Activated B cell treated with CpG ODN at 0.5 μM for 24 hours (primary cell): ENCODE results near the gene PLN. TPM values are rescaled to one million over a fixed set of nuclear protein-coding genes. Genes with fewer than 3 reads are reported as not detected.

Source experiments
- ATAC-seq: fragments of 200-7000 bp; cut with Tn5 transposase; one replicate; pipeline ENCODE4 v1.10.0; 2021; ENCODE audit warnings: low read depth, mild to moderate bottlenecking, moderate library complexity
- CTCF ChIA-PET: fragments of 350-600 bp; sonication (Branson Sonifier 250); formaldehyde crosslinking; loops from one replicate; lab custom pipeline; 2021; ENCODE audit warnings: antibody characterized with exemption; lab: Charles Lee
- POLR2A ChIA-PET: fragments of 350-600 bp; sonication (Branson Sonifier 250); formaldehyde crosslinking; loops from one replicate; lab custom pipeline; 2021; ENCODE audit warnings: antibody characterized with exemption; lab: Charles Lee
- DNase-seq: peaks from one replicate; pipeline ENCODE4 v3.0.0; 2022
- H3K27ac Mint-ChIP-seq: one replicate; pipeline ENCODE4 v1.8.0; 2020; ENCODE audit warnings: mixed read lengths
- H3K27me3 Mint-ChIP-seq: one replicate; pipeline ENCODE4 v1.8.0; 2021; ENCODE audit warnings: mixed read lengths
- H3K36me3 Mint-ChIP-seq: one replicate; pipeline ENCODE4 v1.8.0; 2021; ENCODE audit warnings: low read depth, mixed read lengths
- H3K4me1 Mint-ChIP-seq: one replicate; pipeline ENCODE4 v1.8.0; 2021; ENCODE audit warnings: mixed read lengths
- H3K4me3 Mint-ChIP-seq: one replicate; pipeline ENCODE4 v1.8.0; 2020; ENCODE audit warnings: mild to moderate bottlenecking, mixed read lengths
- H3K9me3 Mint-ChIP-seq: one replicate; pipeline ENCODE4 v1.8.0; 2020; ENCODE audit warnings: mixed read lengths
- intact Hi-C: fragments of 100-400 bp; cut with micrococcal nuclease; formaldehyde crosslinking; loops from one replicate; pipeline ENCODE4 v1.15.1; 2024
- total RNA-seq: library from RNA; stranded (reverse); gene quantifications from 2 replicates; pipeline ENCODE4 v1.2.3, GENCODE V29; 2022
- TF ChIP-seq, protein P1 (sequence below): fragments of 200-600 bp; IDR thresholded peaks from one replicate; pipeline ENCODE4 v1.8.0; 2022; ENCODE audit warnings: antibody characterized with exemption, mild to moderate bottlenecking

Gene PLN
- total RNA-seq, 1 donor from 2014 or later = not detected

DNA sequence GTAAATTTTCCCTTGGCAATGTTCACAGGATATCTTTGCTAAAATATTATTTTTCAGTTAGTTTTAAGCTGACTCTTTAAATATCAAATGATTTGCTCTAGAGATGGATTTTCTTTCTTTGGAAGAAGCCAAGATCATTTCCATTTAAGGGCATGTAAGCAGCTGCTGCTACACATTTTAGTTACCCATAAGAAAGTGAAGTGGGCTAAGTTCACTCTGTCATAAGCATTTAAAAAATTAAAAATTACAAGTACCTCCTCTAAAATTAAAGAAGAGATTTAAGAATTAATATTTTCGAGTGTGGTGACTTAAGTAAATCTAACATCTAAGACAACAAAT lies 1.2 kb upstream of the PLN start:
- Mint-ChIP-seq H3K4me1 (no peaks in the 10 kb centered on the region), H3K9me3 (no peaks in the 10 kb centered on the region), H3K36me3 (no peaks in the 10 kb centered on the region), H3K4me3 (no peak overlapping the region), H3K27ac (no peak overlapping the region), H3K27me3 (no peaks in the 10 kb centered on the region)
- DNase-seq (no peak), ATAC-seq (no peak)
- POLR2A ChIA-PET = no interaction called here
- CTCF ChIA-PET = no interaction called here
- TF ChIP-seq, protein P1, sequence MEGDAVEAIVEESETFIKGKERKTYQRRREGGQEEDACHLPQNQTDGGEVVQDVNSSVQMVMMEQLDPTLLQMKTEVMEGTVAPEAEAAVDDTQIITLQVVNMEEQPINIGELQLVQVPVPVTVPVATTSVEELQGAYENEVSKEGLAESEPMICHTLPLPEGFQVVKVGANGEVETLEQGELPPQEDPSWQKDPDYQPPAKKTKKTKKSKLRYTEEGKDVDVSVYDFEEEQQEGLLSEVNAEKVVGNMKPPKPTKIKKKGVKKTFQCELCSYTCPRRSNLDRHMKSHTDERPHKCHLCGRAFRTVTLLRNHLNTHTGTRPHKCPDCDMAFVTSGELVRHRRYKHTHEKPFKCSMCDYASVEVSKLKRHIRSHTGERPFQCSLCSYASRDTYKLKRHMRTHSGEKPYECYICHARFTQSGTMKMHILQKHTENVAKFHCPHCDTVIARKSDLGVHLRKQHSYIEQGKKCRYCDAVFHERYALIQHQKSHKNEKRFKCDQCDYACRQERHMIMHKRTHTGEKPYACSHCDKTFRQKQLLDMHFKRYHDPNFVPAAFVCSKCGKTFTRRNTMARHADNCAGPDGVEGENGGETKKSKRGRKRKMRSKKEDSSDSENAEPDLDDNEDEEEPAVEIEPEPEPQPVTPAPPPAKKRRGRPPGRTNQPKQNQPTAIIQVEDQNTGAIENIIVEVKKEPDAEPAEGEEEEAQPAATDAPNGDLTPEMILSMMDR = no peak
- intact Hi-C loops = no loop called here

GRCh38 chr6:118548613-118549012 lies 517 bp downstream of the PLN start:
- ChIA-PET POLR2A (no interaction called here), CTCF (no interaction called here)

GRCh38 chr6:118551063-118552053 lies 3.3 kb downstream of the PLN start:
- H3K27ac Mint-ChIP-seq = no peak overlapping the region
- peak; percentile 57 for ATAC-seq
- no peak for DNase-seq
- H3K9me3 Mint-ChIP-seq = no peaks in the 10 kb centered on the region
- H3K27me3 Mint-ChIP-seq = no peaks in the 10 kb centered on the region
- POLR2A ChIA-PET = no interaction called here
- no peak overlapping the region for H3K4me3 Mint-ChIP-seq
- CTCF ChIA-PET = no interaction called here
- no peaks in the 10 kb centered on the region for H3K4me1 Mint-ChIP-seq
- TF ChIP-seq, protein P1 = no peak
- H3K36me3 Mint-ChIP-seq = peaks cover 4% of the 10 kb centered on the region
- intact Hi-C loops = loop anchor here (1.0 to 10.0 kb wide), 5 partner anchors 267 to 1205 kb away; partner anchors contain the start of gene GOPC

More at GRCh38 chr6:118548613-118549012, 517 bp downstream of the PLN start:
- Mint-ChIP-seq H3K9me3 (no peaks in the 10 kb centered on the region), H3K4me1 (no peaks in the 10 kb centered on the region), H3K36me3 (no peaks in the 10 kb centered on the region), H3K27ac (no peak overlapping the region), H3K4me3 (no peak overlapping the region), H3K27me3 (no peaks in the 10 kb centered on the region)
- TF ChIP-seq, protein P1 = no peak
- intact Hi-C loops = no loop called here
- DNase-seq (no peak), ATAC-seq (no peak)

DNA sequence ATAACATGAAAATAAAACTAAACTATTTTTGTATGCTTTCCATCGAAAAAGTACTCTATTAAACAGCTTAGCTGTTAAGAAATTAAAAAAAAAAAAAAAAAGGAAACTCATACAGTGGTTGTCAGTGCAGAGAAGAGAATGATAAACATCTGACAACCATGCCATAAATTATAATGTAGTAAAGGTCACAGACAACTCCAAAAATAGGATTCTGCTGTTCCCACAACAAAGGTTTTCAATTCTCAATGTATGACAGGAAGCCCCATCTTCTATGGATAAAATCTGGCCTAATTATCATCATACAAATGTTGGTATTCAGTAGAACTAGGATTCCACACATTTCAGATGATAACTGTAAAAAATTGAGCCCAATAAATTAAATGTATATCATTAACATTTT lies 5.0 kb downstream of the PLN start:
- CTCF ChIA-PET = interaction anchor here (0.7 to 0.8 kb wide), 3 partner anchors 13 to 930 kb away, joined by 3 to 4 read pairs (median 3); no protein-coding TSS in a partner anchor
- Mint-ChIP-seq H3K36me3 (peaks cover 4% of the 10 kb centered on the region), H3K4me3 (no peak overlapping the region), H3K4me1 (no peaks in the 10 kb centered on the region), H3K27me3 (no peaks in the 10 kb centered on the region), H3K9me3 (no peaks in the 10 kb centered on the region), H3K27ac (no peak overlapping the region)
- POLR2A ChIA-PET = no interaction called here
- DNase-seq = no peak
- intact Hi-C loops = loop anchor here (10.0 kb wide), 1 partner anchor 948 kb away; the partner anchor contains the start of gene GOPC
- ATAC-seq = no peak
- TF ChIP-seq, protein P1 = no peak

- no peak overlapping the region for H3K4me3 Mint-ChIP-seq
- ATAC-seq = no peak
- intact Hi-C loops = loop anchor here (10.0 kb wide), 1 partner anchor 950 kb away; the partner anchor contains the start of gene GOPC
- ChIA-PET POLR2A (no interaction called here), CTCF (interaction anchor here (1.5 kb wide), 1 partner anchor 246 kb away, joined by 4 read pairs; no protein-coding TSS in a partner anchor)
- H3K4me1 Mint-ChIP-seq = peaks cover 10% of the 10 kb centered on the region
- DNase-seq = no peak
- peaks cover 7% of the 10 kb centered on the region for H3K36me3 Mint-ChIP-seq
- TF ChIP-seq, protein P1 = no peak
- H3K27ac Mint-ChIP-seq = no peak overlapping the region
- no peaks in the 10 kb centered on the region for H3K27me3 Mint-ChIP-seq
- H3K9me3 Mint-ChIP-seq = no peaks in the 10 kb centered on the region
Observed at GRCh38 chr6:118554698-118555097, 6.6 kb downstream of the PLN start.
